Measurements from ENCODE around the gene ABCC4.

GRCh38 chr13:95296326-95296925, 4.8 kb downstream of the ABCC4 start:
- TF ChIP-seq EZH2 (IDR thresholded peaks at IDR 0.05), result no peak
- no peak for TF ChIP-seq POLR2AphosphoS5 (IDR thresholded peaks at IDR 0.05; ENCODE audit: borderline replicate concordance, low read depth, low read length)

Data from SK-N-MC (cell line).